GM10248 (cell line): ENCODE results near the gene OGG1.
A peak's percentile ranks its signal among the peaks of the same experiment; 100 is the strongest.

Experiments
- CTCF ChIA-PET: fragments of 300-600 bp; sonication (Branson Sonifier 250); formaldehyde crosslinking; extraction: SDS; loops from one replicate; lab custom pipeline; 2021; ENCODE audit warnings: antibody characterized with exemption; lab: Yijun Ruan, JAX
- POLR2A ChIA-PET: fragments of 350-650 bp; sonication (Branson Sonifier 250); formaldehyde crosslinking; extraction: SDS; loops from one replicate; lab custom pipeline; 2020; ENCODE audit warnings: antibody characterized with exemption; lab: Yijun Ruan, JAX
- DNase-seq: peaks from one replicate; pipeline ENCODE4 v3.0.0; 2012; ENCODE audit errors: extremely low spot score
- TF ChIP-seq, protein P1 (sequence below): IDR thresholded peaks from 2 replicates; pipeline ENCODE4 v1.5.1; 2012; ENCODE audit warnings: mild to moderate bottlenecking, low read depth; ENCODE audit errors: extremely low read depth, missing control alignments, control extremely low read depth

Gene OGG1

DNA sequence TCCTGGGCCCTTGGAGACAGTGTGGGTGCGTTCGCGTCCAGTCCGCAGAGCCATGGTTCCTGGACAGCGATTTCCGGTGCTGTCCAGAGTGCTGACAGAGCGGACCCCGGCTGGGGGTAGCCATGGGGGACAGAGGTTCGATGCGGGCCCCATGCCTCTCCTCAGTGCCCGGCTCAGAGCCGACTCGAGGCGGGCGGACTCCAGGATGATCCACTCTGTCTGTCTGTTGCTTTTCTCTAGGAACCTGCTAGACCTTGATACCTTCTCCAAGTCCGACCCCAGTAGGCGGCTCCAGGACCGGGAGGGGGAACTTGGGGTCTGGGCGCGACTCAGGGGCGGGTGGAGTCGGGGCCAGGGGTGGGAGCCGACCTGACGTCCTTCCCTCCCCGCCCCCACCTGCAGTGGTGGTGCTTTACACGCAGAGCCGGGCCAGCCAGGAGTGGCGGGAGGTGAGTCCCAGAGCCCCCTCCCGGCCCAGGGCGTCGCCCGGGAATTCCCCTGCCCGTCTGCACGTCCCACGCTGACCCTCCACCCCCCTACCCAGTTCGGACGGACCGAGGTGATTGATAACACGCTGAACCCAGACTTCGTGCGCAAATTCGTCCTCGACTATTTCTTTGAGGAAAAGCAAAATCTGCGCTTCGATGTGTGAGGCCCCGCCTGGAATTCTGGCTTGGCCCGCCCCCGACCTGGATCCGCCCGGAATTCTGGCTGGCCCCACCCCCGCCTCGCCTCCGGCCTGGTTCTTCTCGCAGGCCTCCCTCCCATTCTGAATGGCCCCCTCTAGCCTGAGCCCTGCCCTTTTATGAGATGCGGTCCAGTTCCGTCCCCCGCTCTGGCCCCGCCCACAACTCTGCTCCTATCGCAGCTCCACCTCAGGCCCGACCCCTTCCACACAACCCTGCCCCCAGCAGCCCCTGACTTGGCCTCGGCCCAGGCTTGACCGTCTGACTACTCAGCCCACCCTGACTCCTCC, 45.1 kb upstream of the OGG1 start:
- CTCF ChIA-PET: no interaction called here
- POLR2A ChIA-PET: no interaction called here
- DNase-seq: peak; percentile 55
- TF ChIP-seq, protein P1, sequence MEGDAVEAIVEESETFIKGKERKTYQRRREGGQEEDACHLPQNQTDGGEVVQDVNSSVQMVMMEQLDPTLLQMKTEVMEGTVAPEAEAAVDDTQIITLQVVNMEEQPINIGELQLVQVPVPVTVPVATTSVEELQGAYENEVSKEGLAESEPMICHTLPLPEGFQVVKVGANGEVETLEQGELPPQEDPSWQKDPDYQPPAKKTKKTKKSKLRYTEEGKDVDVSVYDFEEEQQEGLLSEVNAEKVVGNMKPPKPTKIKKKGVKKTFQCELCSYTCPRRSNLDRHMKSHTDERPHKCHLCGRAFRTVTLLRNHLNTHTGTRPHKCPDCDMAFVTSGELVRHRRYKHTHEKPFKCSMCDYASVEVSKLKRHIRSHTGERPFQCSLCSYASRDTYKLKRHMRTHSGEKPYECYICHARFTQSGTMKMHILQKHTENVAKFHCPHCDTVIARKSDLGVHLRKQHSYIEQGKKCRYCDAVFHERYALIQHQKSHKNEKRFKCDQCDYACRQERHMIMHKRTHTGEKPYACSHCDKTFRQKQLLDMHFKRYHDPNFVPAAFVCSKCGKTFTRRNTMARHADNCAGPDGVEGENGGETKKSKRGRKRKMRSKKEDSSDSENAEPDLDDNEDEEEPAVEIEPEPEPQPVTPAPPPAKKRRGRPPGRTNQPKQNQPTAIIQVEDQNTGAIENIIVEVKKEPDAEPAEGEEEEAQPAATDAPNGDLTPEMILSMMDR: no peak

DNA sequence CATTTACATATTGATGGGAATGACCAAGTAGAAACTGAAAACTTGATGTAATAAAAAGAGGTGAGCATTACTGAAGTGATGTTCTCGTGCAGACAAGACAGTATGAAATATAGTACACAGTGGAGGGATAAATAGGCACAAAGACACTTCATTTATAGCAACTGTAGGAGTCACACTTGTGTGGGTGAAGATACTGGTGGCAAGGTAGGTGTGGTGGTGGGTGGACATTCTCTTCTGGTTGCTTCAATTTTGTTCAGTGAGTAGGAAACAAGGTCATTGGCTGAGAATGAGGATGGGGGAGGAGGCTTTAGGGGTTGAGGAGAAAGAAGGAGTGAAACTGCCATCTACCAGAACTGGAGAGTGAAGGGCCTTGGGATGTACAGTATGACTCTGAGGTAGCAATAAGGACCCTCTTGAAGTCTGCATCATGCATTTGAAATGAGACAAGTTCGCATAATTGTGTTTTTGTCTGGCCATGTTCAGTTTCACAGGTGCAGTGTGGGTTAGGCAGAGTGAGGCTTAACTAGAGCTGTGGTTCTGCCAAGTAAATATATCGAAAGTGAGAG, 39.5 kb upstream of the OGG1 start:
- CTCF ChIA-PET: interaction anchor here (1.2 kb wide), 1 partner anchor 17 kb away, joined by 3 read pairs; no protein-coding TSS in a partner anchor
- TF ChIP-seq, protein P1: no peak
- POLR2A ChIA-PET: no interaction called here
- no peak for DNase-seq

DNA sequence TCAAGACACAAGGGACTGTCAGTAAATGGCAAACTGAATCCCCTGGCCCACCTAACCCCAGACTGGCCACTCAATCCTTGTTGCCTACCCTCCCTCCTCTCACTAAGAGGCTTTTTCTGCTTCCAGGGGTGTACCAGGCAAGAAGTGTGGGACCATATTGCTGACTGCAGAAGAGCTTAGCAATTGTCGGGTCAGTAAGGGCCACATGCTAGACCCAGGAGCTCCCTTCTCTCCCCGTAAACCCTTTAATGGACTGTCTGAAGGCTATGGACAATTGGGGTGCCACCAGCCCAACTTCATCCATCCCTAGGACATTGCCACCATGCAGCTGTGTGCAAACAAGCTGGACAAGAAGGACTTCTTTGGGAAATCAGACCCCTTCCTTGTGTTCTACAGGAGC, 37.3 kb upstream of the OGG1 start:
- POLR2A ChIA-PET: interaction anchor here (0.6 kb wide), 1 partner anchor 14 kb away, joined by 4 read pairs; no protein-coding TSS in a partner anchor
- no peak for DNase-seq
- TF ChIP-seq, protein P1: no peak
- CTCF ChIA-PET: interaction anchor here (1.1 to 1.2 kb wide), 2 partner anchors 19 to 28 kb away, joined by 3 read pairs; partner anchors contain the start of gene BRPF1

DNA sequence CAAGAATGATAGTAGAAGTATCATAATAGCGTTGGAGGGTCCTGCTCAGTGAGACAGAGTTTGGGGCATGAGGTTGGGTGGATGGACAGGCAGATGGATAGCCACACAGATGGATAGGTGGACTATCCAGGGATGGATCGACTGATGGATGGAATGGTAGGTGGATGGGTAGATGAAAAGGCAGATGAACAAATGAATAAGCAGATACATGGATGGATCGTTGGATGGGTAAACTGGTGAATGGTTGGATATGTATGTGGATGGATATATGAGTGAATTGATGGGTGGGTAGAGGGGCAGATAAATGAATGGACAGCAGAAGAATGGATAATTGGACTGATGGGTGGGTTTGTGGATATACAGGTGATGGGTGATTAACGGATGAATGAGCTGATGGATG, 36.6 kb upstream of the OGG1 start:
- TF ChIP-seq, protein P1: no peak
- DNase-seq: no peak
- POLR2A ChIA-PET: no interaction called here
- CTCF ChIA-PET: no interaction called here

DNA sequence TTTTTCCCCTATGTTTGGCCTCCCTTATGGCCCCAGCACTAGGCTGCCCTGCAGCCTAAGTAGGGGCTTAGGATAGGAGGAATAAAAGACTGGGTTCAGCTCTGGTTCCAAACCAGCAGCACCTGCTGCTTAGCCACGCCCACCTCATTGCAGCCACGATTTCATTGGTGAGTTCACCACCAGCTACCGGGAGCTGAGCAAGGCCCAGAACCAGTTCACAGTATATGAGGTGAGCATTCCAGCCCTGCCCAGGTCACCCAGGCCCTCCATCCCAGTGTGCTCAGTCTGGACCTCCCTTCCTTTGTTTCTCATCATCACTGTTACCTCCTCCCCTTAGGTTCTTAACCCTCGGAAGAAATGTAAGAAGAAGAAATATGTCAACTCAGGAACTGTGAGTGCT, 34.6 kb upstream of the OGG1 start:
- POLR2A ChIA-PET: no interaction called here
- DNase-seq: no peak
- TF ChIP-seq, protein P1: no peak
- CTCF ChIA-PET: interaction anchor here (1.6 kb wide), 1 partner anchor 16 kb away, joined by 6 read pairs; no protein-coding TSS in a partner anchor

DNA sequence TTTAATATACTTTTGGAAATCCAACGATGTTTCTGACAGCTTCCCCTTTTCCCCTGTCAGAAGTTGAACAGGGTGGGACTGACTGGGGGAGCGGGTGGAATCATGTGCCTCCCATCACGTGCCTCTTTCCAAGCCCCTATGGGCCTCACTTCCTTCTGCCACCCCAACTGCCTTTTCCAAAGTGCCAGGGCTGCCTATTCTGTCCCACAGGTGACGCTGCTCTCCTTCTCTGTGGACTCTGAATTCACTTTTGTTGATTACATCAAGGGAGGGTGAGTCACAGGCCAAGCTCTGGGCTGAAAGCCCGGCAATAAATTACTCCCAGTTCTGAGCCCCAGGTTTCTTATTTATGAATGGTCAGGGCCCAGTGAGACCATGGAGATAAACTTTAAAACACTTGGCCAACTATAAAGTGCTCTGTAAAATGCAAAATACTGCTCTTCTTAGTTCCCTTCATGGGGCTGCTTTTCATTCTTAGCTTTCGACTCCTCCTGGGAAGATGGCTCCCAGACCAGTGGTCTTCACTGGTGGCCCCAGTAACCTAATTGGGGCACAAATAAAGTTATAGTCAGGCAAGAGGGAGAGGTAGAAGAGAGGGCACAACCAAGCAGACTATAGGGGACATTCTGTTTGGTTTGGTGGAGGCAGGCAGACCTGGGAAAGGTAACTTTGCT, 33.9 kb upstream of the OGG1 start:
- ChIA-PET CTCF (interaction anchor here (1.2 to 1.6 kb wide), 2 partner anchors 17 to 216 kb away, joined by 4 to 6 read pairs; no protein-coding TSS in a partner anchor), POLR2A (no interaction called here)
- TF ChIP-seq, protein P1: peak; percentile 21
- DNase-seq: no peak
